ENCODE data around the gene MTCL1. TPM values are rescaled to one million over a fixed set of nuclear protein-coding genes. Genes with fewer than 3 reads are reported as not detected.
"Not testable (repeated sequence)": the region's sequence is repeated elsewhere in the genome, so short reads cannot be mapped to it uniquely, and the experiment has no call there.

The MTCL1 gene
- total RNA-seq, 1 donor from 2014 or later: 0.80 TPM

GRCh38 chr18:8761535-8761934 is 56.2 kb downstream of the MTCL1 start:
- H3K36me3 Mint-ChIP-seq (ENCODE audit: low read depth); DNase-seq (ENCODE audit: low spot score); H3K4me1 Mint-ChIP-seq (ENCODE audit: low read depth); intact Hi-C loops (cut with micrococcal nuclease); H3K27ac Mint-ChIP-seq; H3K4me3 Mint-ChIP-seq: not testable (repeated sequence)
- Mint-ChIP-seq H3K27me3 (ENCODE audit: insufficient read depth) (peaks cover 24% of the 10 kb centered on the region), H3K9me3 (peaks cover 13% of the 10 kb centered on the region)

GRCh38 chr18:8762968-8763367 is 57.6 kb downstream of the MTCL1 start:
- intact Hi-C loops (cut with micrococcal nuclease): no loop called here
- H3K4me1 Mint-ChIP-seq (ENCODE audit: low read depth): no peaks in the 10 kb centered on the region

GRCh38 chr18:8763611-8764010 is 58.3 kb downstream of the MTCL1 start:
- Mint-ChIP-seq H3K27ac (no peak overlapping the region), H3K27me3 (ENCODE audit: insufficient read depth) (peaks cover 8% of the 10 kb centered on the region), H3K4me1 (ENCODE audit: low read depth) (no peaks in the 10 kb centered on the region), H3K36me3 (ENCODE audit: low read depth) (no peaks in the 10 kb centered on the region), H3K4me3 (no peak overlapping the region), H3K9me3 (peaks cover 13% of the 10 kb centered on the region)
- DNase-seq (ENCODE audit: low spot score): no peak
- intact Hi-C loops (cut with micrococcal nuclease): no loop called here

More at GRCh38 chr18:8762968-8763367, 57.6 kb downstream of the MTCL1 start:
- Mint-ChIP-seq H3K4me3 (no peak overlapping the region), H3K9me3 (peaks cover 13% of the 10 kb centered on the region), H3K27ac (no peak overlapping the region), H3K36me3 (ENCODE audit: low read depth) (no peaks in the 10 kb centered on the region), H3K27me3 (ENCODE audit: insufficient read depth) (peaks cover 15% of the 10 kb centered on the region)
- no peak for DNase-seq (ENCODE audit: low spot score)

GRCh38 chr18:8765783-8766463 is 60.6 kb downstream of the MTCL1 start:
- H3K9me3 Mint-ChIP-seq: peaks cover 13% of the 10 kb centered on the region
- no peaks in the 10 kb centered on the region for H3K4me1 Mint-ChIP-seq (ENCODE audit: low read depth)
- intact Hi-C loops (cut with micrococcal nuclease): no loop called here

GRCh38 chr18:8766559-8767293 is 61.4 kb downstream of the MTCL1 start:
- Mint-ChIP-seq H3K36me3 (ENCODE audit: low read depth) (no peaks in the 10 kb centered on the region), H3K27me3 (ENCODE audit: insufficient read depth) (no peaks in the 10 kb centered on the region), H3K4me1 (ENCODE audit: low read depth) (no peaks in the 10 kb centered on the region), H3K9me3 (peaks cover 9% of the 10 kb centered on the region), H3K4me3 (no peak overlapping the region), H3K27ac (no peak overlapping the region)
- intact Hi-C loops (cut with micrococcal nuclease): no loop called here
- DNase-seq (ENCODE audit: low spot score): no peak

More at GRCh38 chr18:8765783-8766463, 60.6 kb downstream of the MTCL1 start:
- Mint-ChIP-seq H3K4me3 (no peak overlapping the region), H3K27me3 (ENCODE audit: insufficient read depth) (peaks cover 3% of the 10 kb centered on the region), H3K36me3 (ENCODE audit: low read depth) (no peaks in the 10 kb centered on the region), H3K27ac (no peak overlapping the region)
- DNase-seq (ENCODE audit: low spot score): no peak

GRCh38 chr18:8767340-8767739 is 62.0 kb downstream of the MTCL1 start:
- no peak for DNase-seq (ENCODE audit: low spot score)
- no peak overlapping the region for H3K4me3 Mint-ChIP-seq
- H3K4me1 Mint-ChIP-seq (ENCODE audit: low read depth): no peaks in the 10 kb centered on the region
- H3K27ac Mint-ChIP-seq: no peak overlapping the region
- no peaks in the 10 kb centered on the region for H3K36me3 Mint-ChIP-seq (ENCODE audit: low read depth)
- peaks cover 3% of the 10 kb centered on the region for H3K9me3 Mint-ChIP-seq
- H3K27me3 Mint-ChIP-seq (ENCODE audit: insufficient read depth): peaks cover 2% of the 10 kb centered on the region
- intact Hi-C loops (cut with micrococcal nuclease): no loop called here

GRCh38 chr18:8769509-8770095 is 64.2 kb downstream of the MTCL1 start:
- H3K9me3 Mint-ChIP-seq: no peaks in the 10 kb centered on the region
- peaks cover 2% of the 10 kb centered on the region for H3K27me3 Mint-ChIP-seq (ENCODE audit: insufficient read depth)
- no peak for DNase-seq (ENCODE audit: low spot score)
- intact Hi-C loops (cut with micrococcal nuclease): loop anchor here (2.0 kb wide), 1 partner anchor 23 kb away; no protein-coding TSS in a partner anchor
- no peaks in the 10 kb centered on the region for H3K36me3 Mint-ChIP-seq (ENCODE audit: low read depth)
- no peak overlapping the region for H3K27ac Mint-ChIP-seq
- H3K4me1 Mint-ChIP-seq (ENCODE audit: low read depth): no peaks in the 10 kb centered on the region
- no peak overlapping the region for H3K4me3 Mint-ChIP-seq

- no peak for DNase-seq (ENCODE audit: low spot score)
- H3K27me3 Mint-ChIP-seq (ENCODE audit: insufficient read depth): peaks cover 2% of the 10 kb centered on the region
- H3K27ac Mint-ChIP-seq: no peak overlapping the region
- no peaks in the 10 kb centered on the region for H3K4me1 Mint-ChIP-seq (ENCODE audit: low read depth)
- intact Hi-C loops (cut with micrococcal nuclease): loop anchor here (2.0 kb wide), 1 partner anchor 22 kb away; no protein-coding TSS in a partner anchor
- no peak overlapping the region for H3K4me3 Mint-ChIP-seq
- no peaks in the 10 kb centered on the region for H3K36me3 Mint-ChIP-seq (ENCODE audit: low read depth)
- no peaks in the 10 kb centered on the region for H3K9me3 Mint-ChIP-seq
Observed at GRCh38 chr18:8770657-8771056, 65.3 kb downstream of the MTCL1 start.

- intact Hi-C loops (cut with micrococcal nuclease): loop anchor here (2.0 kb wide), 1 partner anchor 21 kb away; no protein-coding TSS in a partner anchor
- peaks cover 3% of the 10 kb centered on the region for H3K27me3 Mint-ChIP-seq (ENCODE audit: insufficient read depth)
- no peak overlapping the region for H3K27ac Mint-ChIP-seq
- H3K36me3 Mint-ChIP-seq (ENCODE audit: low read depth): no peaks in the 10 kb centered on the region
- no peak for DNase-seq (ENCODE audit: low spot score)
- no peaks in the 10 kb centered on the region for H3K9me3 Mint-ChIP-seq
- H3K4me1 Mint-ChIP-seq (ENCODE audit: low read depth): no peaks in the 10 kb centered on the region
- H3K4me3 Mint-ChIP-seq: no peak overlapping the region
Observed at GRCh38 chr18:8771930-8772329, 66.6 kb downstream of the MTCL1 start.

- Mint-ChIP-seq H3K9me3 (no peaks in the 10 kb centered on the region), H3K36me3 (ENCODE audit: low read depth) (no peaks in the 10 kb centered on the region), H3K4me1 (ENCODE audit: low read depth) (no peaks in the 10 kb centered on the region), H3K4me3 (no peak overlapping the region), H3K27me3 (ENCODE audit: insufficient read depth) (peaks cover 3% of the 10 kb centered on the region), H3K27ac (no peak overlapping the region)
- intact Hi-C loops (cut with micrococcal nuclease): no loop called here
- no peak for DNase-seq (ENCODE audit: low spot score)
Observed at GRCh38 chr18:8773980-8774379, 68.6 kb downstream of the MTCL1 start.

GRCh38 chr18:8776013-8776943 is 70.9 kb downstream of the MTCL1 start:
- H3K4me1 Mint-ChIP-seq (ENCODE audit: low read depth): no peaks in the 10 kb centered on the region
- intact Hi-C loops (cut with micrococcal nuclease): no loop called here
- no peak for DNase-seq (ENCODE audit: low spot score)
- no peak overlapping the region for H3K4me3 Mint-ChIP-seq
- H3K36me3 Mint-ChIP-seq (ENCODE audit: low read depth): no peaks in the 10 kb centered on the region
- no peak overlapping the region for H3K27ac Mint-ChIP-seq
- H3K27me3 Mint-ChIP-seq (ENCODE audit: insufficient read depth): peaks cover 3% of the 10 kb centered on the region
- H3K9me3 Mint-ChIP-seq: no peaks in the 10 kb centered on the region

GRCh38 chr18:8777846-8778245 is 72.5 kb downstream of the MTCL1 start:
- no peaks in the 10 kb centered on the region for H3K4me1 Mint-ChIP-seq (ENCODE audit: low read depth)
- intact Hi-C loops (cut with micrococcal nuclease): no loop called here
- peaks cover 1% of the 10 kb centered on the region for H3K27me3 Mint-ChIP-seq (ENCODE audit: insufficient read depth)
- DNase-seq (ENCODE audit: low spot score): no peak
- H3K36me3 Mint-ChIP-seq (ENCODE audit: low read depth): no peaks in the 10 kb centered on the region
- H3K27ac Mint-ChIP-seq: no peak overlapping the region
- no peak overlapping the region for H3K4me3 Mint-ChIP-seq
- H3K9me3 Mint-ChIP-seq: no peaks in the 10 kb centered on the region
